C4-2B (cell line): ENCODE results near the gene TTYH3.
A peak's percentile ranks its signal among the peaks of the same experiment; 100 is the strongest.

Experiments
- H3K27ac ChIP-seq: fragments of 450-650 bp; 2 replicates; pipeline ENCODE4 v1.5.1; 2017
- CTCF ChIP-seq: fragments of 450-650 bp; conservative IDR thresholded peaks from 2 replicates; pipeline ENCODE4 v1.5.1; 2017; ENCODE audit warnings: mild to moderate bottlenecking
- ZFX ChIP-seq: fragments of 450-650 bp; IDR thresholded peaks from 2 replicates; pipeline ENCODE4 v1.6.1; 2017

Gene TTYH3

DNA sequence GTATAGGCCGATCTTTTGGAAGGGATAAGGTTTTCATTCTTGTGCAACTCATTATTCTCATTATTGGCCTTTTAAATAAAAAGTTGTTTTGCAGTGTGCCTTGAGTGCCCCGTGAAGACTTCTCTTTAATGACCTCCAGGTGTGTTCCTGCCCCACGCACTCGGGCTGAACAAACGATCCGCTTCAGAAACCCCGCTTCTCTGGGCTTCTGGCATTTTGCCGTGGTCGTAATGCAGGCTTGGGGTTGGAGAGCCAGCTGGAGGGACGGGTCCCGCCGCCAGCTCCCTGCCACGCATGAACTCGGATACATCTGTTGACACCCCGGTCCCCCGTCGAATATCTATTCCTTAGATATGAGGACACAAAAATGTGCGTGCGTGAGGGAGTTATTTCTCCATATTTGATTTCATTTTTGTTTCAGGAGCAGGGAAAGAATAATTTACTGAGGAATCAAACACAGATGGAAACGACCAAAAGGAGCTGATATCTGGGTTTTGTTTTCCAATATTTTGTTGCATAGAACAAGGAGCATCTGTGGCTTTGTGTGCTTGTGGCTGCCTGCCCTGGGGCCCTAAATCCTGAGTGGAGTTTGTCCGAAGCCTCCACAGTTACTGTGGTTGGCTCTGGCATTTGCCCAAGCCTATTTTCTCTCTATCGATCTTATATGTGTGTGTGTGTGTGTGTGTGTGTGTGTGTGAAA lies 17.0 kb upstream of the TTYH3 start:
- no peak for TF ChIP-seq ZFX
- TF ChIP-seq CTCF: no peak
- no peak overlapping the region for H3K27ac ChIP-seq

DNA sequence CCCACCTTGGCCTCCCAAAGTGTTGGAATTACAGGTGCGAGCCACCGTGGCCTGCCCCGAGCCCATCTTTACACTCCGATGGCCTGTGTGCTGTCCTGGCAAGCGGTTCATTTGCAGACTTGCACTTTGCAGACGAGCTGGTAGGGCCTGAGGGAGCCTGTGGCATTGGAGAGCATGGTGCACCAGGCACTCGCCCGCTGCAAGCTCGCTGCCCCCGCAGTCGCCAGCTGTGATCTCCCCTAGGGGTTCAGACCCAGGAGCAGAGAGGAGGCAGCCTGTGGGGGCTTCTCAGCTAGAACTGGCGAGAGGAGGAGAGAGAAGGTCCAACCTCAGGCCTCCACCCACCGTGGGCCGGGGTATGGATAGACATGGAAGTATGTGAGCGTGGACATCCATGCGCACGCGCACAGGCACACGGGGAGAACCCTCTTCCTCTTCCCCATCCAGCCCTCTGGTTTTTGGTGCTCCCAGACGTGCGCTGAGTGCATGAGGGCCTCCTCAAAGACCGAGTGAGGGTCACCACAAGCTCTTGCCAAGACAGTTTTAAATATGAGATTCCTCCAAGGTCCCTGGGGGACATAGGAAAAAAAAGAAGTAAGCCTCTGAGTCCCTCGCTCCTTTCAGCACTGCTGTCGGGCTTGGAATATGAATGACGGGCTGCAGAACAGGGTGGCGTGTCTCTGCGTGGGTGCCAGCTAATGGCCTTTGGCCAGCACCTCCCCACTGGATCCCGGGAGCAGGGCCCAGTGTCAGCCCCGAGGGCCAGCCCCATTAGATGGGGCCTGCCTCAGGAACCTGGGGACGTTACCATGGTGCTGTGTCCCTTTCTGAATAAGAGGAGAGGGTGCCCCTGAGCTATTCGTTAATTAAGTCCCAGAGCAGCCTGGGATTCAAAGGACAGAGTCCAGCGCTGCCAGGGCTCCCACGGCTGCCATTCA lies 15.1 kb upstream of the TTYH3 start:
- H3K27ac ChIP-seq: no peak overlapping the region
- TF ChIP-seq ZFX (no peak), CTCF (no peak)

DNA sequence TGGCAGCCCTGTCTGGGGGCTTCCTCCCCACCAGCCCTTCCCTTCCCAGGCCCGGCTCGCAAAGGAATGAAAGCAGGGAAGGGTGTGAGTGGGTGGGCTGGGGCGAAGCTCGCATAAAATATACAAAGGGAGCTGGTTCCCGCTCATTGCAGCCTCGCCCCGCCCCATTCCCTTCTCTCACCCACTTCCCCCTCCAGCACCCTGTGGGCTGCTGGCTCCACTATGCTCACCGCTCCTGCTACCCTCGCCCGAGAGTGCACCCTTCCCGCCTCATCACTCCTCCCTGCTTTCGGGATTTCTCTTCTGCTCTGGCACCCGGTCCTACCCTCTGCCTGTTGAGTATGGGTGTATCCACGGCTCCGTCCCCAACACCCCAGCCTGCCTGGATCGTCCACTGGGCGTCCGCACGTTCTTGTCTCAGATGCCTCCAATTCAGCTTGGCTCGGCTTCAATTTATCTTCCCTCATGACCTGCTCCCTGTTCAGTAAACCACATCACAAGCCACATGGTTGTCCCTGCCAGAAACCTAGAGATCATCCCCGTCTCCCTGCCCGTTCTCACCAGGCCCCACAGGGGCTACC lies 14.4 kb upstream of the TTYH3 start:
- TF ChIP-seq CTCF: no peak
- TF ChIP-seq ZFX: no peak

DNA sequence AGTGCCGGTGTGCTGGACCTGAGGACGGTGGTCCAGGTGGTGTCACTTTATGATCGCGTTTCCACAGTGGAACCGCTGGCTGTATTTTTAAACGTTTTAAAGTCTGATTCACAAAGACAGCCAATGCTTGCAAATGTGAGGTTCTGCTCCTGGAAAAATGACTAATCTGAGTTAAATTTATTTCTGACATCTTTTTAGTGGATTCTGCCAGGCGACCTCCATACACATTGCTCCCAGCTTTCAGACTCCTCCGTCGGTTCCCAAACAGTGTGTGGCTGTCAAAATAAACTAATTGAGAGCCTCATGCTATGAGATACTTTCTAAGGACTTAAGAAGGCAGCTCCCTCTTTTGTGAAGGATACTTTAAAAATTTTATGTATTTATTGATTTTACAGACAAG lies 12.7 kb upstream of the TTYH3 start:
- TF ChIP-seq ZFX: no peak
- TF ChIP-seq CTCF: no peak
- H3K27ac ChIP-seq: no peak overlapping the region

More for the DNA sequence above, 14.4 kb upstream of the TTYH3 start:
- H3K27ac ChIP-seq: no peak overlapping the region

DNA sequence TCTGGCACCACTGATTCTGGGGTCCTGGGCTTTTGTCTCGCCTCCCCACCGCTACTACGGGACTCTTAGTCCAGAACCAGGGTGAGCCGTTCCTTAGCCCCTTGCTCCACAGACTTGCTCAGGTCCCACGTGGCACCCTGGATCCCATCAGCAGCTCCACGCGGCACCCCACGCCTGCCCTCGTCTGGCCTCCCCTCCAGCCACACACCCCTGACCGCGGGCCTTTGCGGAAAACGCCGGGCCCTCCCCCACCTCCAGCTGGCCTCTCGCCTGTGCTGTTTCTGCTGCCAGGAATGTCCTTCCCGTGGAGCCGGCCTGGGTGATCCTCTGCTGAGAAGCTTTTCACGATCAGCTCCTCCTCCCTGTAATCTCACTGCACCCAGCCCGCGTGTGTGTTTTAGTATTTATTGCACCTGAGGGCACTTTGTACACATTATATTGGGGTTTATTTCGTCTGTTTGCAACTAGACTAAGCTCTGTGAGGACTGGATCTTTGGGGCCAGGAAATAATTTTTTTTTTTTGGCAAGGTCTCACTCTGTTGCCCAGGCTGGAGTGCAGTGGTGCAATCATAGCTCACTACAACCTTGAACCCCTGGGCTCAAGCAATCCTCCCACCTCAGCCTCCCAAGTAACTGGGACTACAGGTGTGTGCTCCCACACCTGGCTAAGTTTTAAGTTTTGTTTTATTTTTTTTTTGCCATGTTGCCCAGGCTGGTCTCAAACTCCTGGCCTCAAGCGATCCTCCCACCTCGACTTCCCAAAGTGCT lies 10.5 kb upstream of the TTYH3 start:
- H3K27ac ChIP-seq: peak overlapping the region; percentile 23
- TF ChIP-seq CTCF (no peak), ZFX (no peak)

DNA sequence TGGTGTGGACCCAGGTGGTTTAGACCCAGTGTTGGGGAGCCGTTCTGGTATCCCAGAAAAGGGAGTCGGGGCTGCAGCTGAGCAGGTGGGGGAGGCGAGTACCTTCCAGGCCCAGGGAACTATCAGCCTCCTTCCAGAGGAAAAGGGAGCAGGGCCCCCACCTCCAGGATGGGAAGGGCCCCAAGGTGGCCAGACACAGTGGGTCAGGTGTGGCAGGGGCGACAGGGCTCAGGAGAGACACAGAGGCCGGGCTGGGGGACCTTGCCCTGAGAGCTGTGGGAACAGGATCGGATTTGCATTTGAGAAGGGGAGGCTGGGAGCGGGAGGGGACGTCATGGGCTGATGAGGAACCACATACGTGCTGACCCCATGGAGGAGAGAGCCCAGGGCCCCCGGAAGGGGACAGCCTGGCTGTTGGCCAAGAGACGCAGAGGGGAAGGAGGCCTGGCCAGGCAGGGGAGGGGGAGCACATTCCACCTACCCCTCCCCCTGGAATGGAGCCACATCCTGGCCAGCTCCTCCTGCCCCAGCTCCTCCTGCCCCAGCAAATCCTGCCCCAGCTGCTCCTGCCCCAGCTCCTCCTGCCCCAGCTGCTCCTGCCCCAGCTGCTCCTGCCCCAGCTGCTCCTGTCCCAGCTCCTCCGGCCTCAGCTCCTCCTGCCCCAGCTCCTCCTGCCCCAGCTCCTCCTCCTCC lies 9.7 kb upstream of the TTYH3 start:
- TF ChIP-seq CTCF (no peak), ZFX (no peak)
- H3K27ac ChIP-seq: peak overlapping the region; percentile 23
